Endothelial cell of umbilical vein (primary cell): Measurements from ENCODE around the gene MYH3.

Experiments
- CTCF ChIP-seq, 2 donors: IDR thresholded peaks; 1 replicate in 1 of 2; 2 replicates in 1 of 2; pipeline ENCODE4 v1.5.1; 2011; ENCODE audit warnings: low read length in 2 of 2, mild to moderate bottlenecking in 2 of 2, moderate library complexity in 2 of 2, control low read depth in 1 of 2, inconsistent platforms in 1 of 2, low read depth in 1 of 2; ENCODE audit not compliant: insufficient read depth in 1 of 2; ENCODE audit errors: extremely low read depth in 1 of 2
- EZH2 ChIP-seq: IDR thresholded peaks from 2 replicates; pipeline ENCODE4 v1.6.1; 2012; ENCODE audit warnings: borderline replicate concordance, low read depth, mild to moderate bottlenecking, moderate library complexity, low read length, inconsistent platforms; ENCODE audit not compliant: severe bottlenecking
- GATA2 ChIP-seq: IDR thresholded peaks from 2 replicates; pipeline ENCODE4 v1.7.0; 2011; ENCODE audit warnings: low read depth, mild to moderate bottlenecking, moderate library complexity, mixed read lengths, low read length; ENCODE audit not compliant: insufficient read length, insufficient read depth
- MYC ChIP-seq: IDR thresholded peaks from one replicate; pipeline ENCODE4 v1.6.1; 2011; ENCODE audit warnings: mild to moderate bottlenecking, low read depth, low read length
- POLR2A ChIP-seq: IDR thresholded peaks from 2 replicates; pipeline ENCODE4 v1.6.1; 2012; ENCODE audit warnings: low read depth, mild to moderate bottlenecking, control low read depth, low read length

- no peak for TF ChIP-seq POLR2A
- no peak for TF ChIP-seq CTCF (IDR thresholded peaks at IDR 0.05; ENCODE audit: extremely low read depth in 1 of 2, insufficient read depth in 1 of 2, low read depth in 1 of 2, low read length in 2 of 2)
- TF ChIP-seq MYC: no peak
- no peak for TF ChIP-seq EZH2
- no peak for TF ChIP-seq GATA2
Observed at GRCh38 chr17:10657879-10658278, 770 bp upstream of the MYH3 start.
